Erythroblast (primary cell): ENCODE measurements around the gene HSD11B2.

Experiments
- GATA1 ChIP-seq: IDR thresholded peaks from 2 replicates; pipeline ENCODE4 v1.6.1; 2011; ENCODE audit warnings: low read depth, mild to moderate bottlenecking, control low read depth, low read length, moderate library complexity
- POLR2A ChIP-seq: IDR thresholded peaks from 2 replicates; pipeline ENCODE4 v1.6.1; 2011; ENCODE audit warnings: mild to moderate bottlenecking, low read length

DNA sequence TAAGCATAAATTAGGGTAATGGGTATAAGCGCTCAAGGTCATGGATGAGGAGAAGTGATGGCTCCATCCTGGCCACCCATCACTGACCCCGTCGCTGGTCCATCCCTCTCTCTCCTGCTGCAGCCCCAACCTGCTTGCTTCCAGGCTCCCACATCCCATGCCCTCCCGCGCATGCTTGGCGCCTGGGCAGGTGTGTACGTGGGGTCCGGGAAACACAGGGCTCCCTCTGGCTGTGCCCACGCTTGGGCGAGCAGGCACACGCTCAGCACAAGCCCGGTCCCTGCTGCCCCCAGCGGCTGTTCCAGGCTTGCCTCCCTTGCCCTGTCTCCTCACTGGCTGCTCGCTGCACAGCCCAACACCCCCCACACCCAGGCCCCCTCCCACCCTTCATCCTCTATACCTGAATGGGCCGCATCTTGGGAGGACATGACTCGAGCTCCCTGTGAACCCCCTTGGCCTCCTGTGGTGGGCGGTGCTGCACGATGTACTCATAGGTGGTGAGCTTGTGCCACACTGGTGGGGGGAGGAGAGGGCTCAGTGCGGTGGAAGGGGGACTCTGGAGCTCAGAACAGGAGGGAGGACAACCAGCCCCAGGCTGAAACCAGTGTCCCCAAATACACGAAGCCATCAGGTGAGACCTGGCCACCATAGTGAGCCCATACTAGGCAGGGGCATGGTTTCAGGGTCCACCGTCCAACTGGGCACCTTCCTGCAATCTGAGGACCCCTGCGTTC is 32.9 kb upstream of the HSD11B2 start:
- TF ChIP-seq POLR2A, result no peak
- TF ChIP-seq GATA1, result no peak
